DOHH2 (cell line): ENCODE measurements around the gene MOAP1.
"Not testable (repeated sequence)": the region's sequence is repeated elsewhere in the genome, so short reads cannot be mapped to it uniquely, and the experiment has no call there.

Experiments
- H3F3A ChIP-seq: fragments of 200-600 bp; sonication (generic), shearing (Covaris generic); 2 replicates; pipeline ENCODE4 v1.6.0; 2016; ENCODE audit warnings: antibody characterized with exemption, mild to moderate bottlenecking; ENCODE audit not compliant: control insufficient read depth, insufficient read depth
- H3K27ac ChIP-seq: fragments of 200-600 bp; sonication (generic); 2 replicates; pipeline ENCODE4 v1.5.1; 2014; ENCODE audit warnings: low read depth, mild to moderate bottlenecking, low read length, moderate library complexity
- H3K27me3 ChIP-seq: fragments of 200-600 bp; sonication (generic); 2 replicates; pipeline ENCODE4 v1.6.1; 2014; ENCODE audit warnings: mild to moderate bottlenecking, low read length, mixed read lengths; ENCODE audit not compliant: control insufficient read depth
- H3K36me3 ChIP-seq: fragments of 200-600 bp; sonication (generic); 2 replicates; pipeline ENCODE4 v1.6.1; 2014; ENCODE audit warnings: mild to moderate bottlenecking, low read length, moderate library complexity, mixed read lengths; ENCODE audit not compliant: control insufficient read depth
- H3K4me1 ChIP-seq: fragments of 200-600 bp; sonication (generic); 2 replicates; pipeline ENCODE4 v1.6.1; 2014; ENCODE audit warnings: mild to moderate bottlenecking, low read length, mixed read lengths; ENCODE audit not compliant: control insufficient read depth
- H3K4me2 ChIP-seq: fragments of 200-600 bp; sonication (generic); 2 replicates; pipeline ENCODE4 v1.6.0; 2014; ENCODE audit warnings: mild to moderate bottlenecking, low read length, moderate library complexity
- H3K4me3 ChIP-seq: fragments of 200-600 bp; sonication (generic); 2 replicates; pipeline ENCODE4 v1.5.1; 2014; ENCODE audit warnings: mild to moderate bottlenecking, low read length, mixed read lengths
- H3K79me2 ChIP-seq: fragments of 200-600 bp; sonication (generic); 2 replicates; pipeline ENCODE4 v1.6.1; 2014; ENCODE audit warnings: mild to moderate bottlenecking, low read length, mixed read lengths; ENCODE audit not compliant: control insufficient read depth
- H3K9me2 ChIP-seq: fragments of 200-600 bp; sonication (generic); replicated peaks from 2 replicates; pipeline ENCODE4 v1.6.1; 2014; ENCODE audit warnings: mild to moderate bottlenecking, low read length, mixed read lengths; ENCODE audit not compliant: control insufficient read depth
- H3K9me3 ChIP-seq: fragments of 200-600 bp; sonication (generic); 2 replicates; pipeline ENCODE4 v1.6.1; 2014; ENCODE audit warnings: antibody characterized with exemption, low read length, mixed read lengths; ENCODE audit not compliant: control insufficient read depth, insufficient read depth
- H4K20me1 ChIP-seq: fragments of 200-600 bp; sonication (generic); 2 replicates; pipeline ENCODE4 v1.6.0; 2014; ENCODE audit warnings: low read depth, mild to moderate bottlenecking, antibody characterized with exemption, low read length, moderate library complexity; ENCODE audit not compliant: control insufficient read depth, insufficient read depth
- CTCF ChIP-seq: fragments of 200-600 bp; sonication (generic); IDR thresholded peaks from one replicate; pipeline ENCODE4 v1.5.1; 2014; ENCODE audit warnings: antibody characterized with exemption, mild to moderate bottlenecking, low read depth, low read length; ENCODE audit not compliant: poor library complexity, severe bottlenecking
- EZH2phosphoT487 ChIP-seq: fragments of 200-600 bp; sonication (generic); IDR thresholded peaks from 2 replicates; pipeline ENCODE4 v1.6.1; 2017; ENCODE audit warnings: borderline replicate concordance, mild to moderate bottlenecking, antibody characterized with exemption, low read length, moderate library complexity, mixed read lengths

The MOAP1 gene

DNA sequence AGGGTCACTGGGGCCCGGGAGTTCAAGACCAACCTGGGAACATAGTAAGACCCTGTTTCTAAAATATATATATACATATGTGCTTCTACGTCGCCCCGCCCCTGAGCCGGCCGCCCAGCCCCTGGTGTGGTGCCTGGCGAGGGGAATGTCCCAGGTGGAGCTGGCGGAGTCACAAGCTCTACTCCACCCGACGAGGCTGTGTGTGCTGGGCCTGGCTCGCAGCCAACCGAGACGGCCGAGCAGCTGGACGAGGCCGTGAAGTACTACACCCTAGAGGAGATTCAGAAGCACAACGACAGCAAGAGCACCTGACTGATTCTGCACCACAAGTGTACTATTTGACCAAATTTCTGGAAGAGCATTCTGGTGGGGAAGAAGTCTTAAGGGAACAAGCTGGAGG is 46.8 kb downstream of the MOAP1 start:
- H3K27ac ChIP-seq: no peak overlapping the region
- no peaks in the 10 kb centered on the region for H3K9me2 ChIP-seq
- H3K27me3 ChIP-seq: no peaks in the 10 kb centered on the region
- no peaks in the 10 kb centered on the region for H3K36me3 ChIP-seq
- no peaks in the 10 kb centered on the region for H3F3A ChIP-seq
- H3K4me3 ChIP-seq: no peak overlapping the region
- no peak for TF ChIP-seq CTCF
- TF ChIP-seq EZH2phosphoT487: no peak
- no peaks in the 10 kb centered on the region for H3K79me2 ChIP-seq
- H3K4me1 ChIP-seq: no peaks in the 10 kb centered on the region
- no peaks in the 10 kb centered on the region for H3K9me3 ChIP-seq
- H3K4me2 ChIP-seq: no peak overlapping the region
- H4K20me1 ChIP-seq: no peaks in the 10 kb centered on the region

GRCh38 chr14:93136508-93136907 is 48.2 kb downstream of the MOAP1 start:
- H3K4me1 ChIP-seq, H3F3A ChIP-seq, H3K4me3 ChIP-seq, H3K9me3 ChIP-seq, H3K27me3 ChIP-seq, H3K79me2 ChIP-seq, H3K4me2 ChIP-seq, H3K36me3 ChIP-seq, H3K27ac ChIP-seq, H3K9me2 ChIP-seq, H4K20me1 ChIP-seq: not testable (repeated sequence)

DNA sequence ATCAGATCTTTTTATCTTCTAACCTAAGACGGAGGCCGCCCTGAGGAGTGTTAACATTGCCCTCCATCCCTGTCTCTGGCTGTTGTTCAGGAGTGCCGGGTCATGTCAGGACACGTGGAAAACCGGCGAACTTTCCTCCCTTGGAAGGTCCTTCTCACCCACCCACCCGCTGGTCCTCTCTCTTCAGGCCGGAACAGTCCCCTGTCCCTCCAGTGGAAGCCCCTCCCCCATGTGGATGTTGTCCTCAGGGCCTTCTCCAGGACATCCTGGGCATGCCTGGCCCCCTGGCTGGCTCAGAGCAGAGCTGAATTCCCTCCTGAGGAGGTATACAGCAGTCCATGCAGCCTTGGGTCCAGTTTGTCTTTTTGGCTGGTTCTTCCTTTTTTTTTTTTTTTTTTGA is 48.7 kb downstream of the MOAP1 start:
- Histone ChIP-seq H3K27ac (no peak overlapping the region), H3K4me2 (no peak overlapping the region)

DNA sequence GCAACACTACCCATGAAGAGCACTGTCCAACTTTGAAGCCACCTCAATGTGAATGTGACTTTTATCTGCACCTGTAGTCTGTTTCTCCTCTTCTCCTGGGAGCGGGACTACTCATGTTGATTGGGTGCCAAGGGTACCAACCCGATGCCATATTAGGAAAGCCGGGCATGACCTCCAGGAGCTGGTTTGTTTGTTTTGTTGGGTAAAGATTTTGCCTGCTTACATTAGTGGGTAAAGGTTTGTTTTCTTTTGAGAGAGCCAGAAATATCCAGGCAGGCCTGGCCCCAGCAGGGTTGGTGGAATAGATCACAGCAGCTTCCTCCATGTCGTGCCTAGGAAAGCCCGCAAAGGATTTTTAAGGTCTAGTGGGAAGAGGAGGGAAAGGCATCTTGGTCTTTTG is 49.3 kb downstream of the MOAP1 start:
- no peaks in the 10 kb centered on the region for H3K79me2 ChIP-seq
- H4K20me1 ChIP-seq: no peaks in the 10 kb centered on the region
- peaks cover 3% of the 10 kb centered on the region for H3K4me1 ChIP-seq
- no peaks in the 10 kb centered on the region for H3F3A ChIP-seq
- H3K9me3 ChIP-seq: no peaks in the 10 kb centered on the region
- H3K4me2 ChIP-seq: no peak overlapping the region
- H3K27me3 ChIP-seq: no peaks in the 10 kb centered on the region
- no peak overlapping the region for H3K27ac ChIP-seq
- no peaks in the 10 kb centered on the region for H3K9me2 ChIP-seq
- TF ChIP-seq EZH2phosphoT487: no peak
- no peak for TF ChIP-seq CTCF
- H3K36me3 ChIP-seq: no peaks in the 10 kb centered on the region
- no peak overlapping the region for H3K4me3 ChIP-seq

More for the DNA sequence above, 48.7 kb downstream of the MOAP1 start:
- Histone ChIP-seq H4K20me1 (no peaks in the 10 kb centered on the region), H3K9me3 (no peaks in the 10 kb centered on the region), H3K36me3 (no peaks in the 10 kb centered on the region), H3K4me3 (no peak overlapping the region), H3K27me3 (no peaks in the 10 kb centered on the region), H3K9me2 (no peaks in the 10 kb centered on the region), H3K4me1 (no peaks in the 10 kb centered on the region), H3F3A (no peaks in the 10 kb centered on the region), H3K79me2 (no peaks in the 10 kb centered on the region)
- no peak for TF ChIP-seq CTCF
- no peak for TF ChIP-seq EZH2phosphoT487
